ENCODE measurements around the gene WDR33.

The WDR33 gene

DNA sequence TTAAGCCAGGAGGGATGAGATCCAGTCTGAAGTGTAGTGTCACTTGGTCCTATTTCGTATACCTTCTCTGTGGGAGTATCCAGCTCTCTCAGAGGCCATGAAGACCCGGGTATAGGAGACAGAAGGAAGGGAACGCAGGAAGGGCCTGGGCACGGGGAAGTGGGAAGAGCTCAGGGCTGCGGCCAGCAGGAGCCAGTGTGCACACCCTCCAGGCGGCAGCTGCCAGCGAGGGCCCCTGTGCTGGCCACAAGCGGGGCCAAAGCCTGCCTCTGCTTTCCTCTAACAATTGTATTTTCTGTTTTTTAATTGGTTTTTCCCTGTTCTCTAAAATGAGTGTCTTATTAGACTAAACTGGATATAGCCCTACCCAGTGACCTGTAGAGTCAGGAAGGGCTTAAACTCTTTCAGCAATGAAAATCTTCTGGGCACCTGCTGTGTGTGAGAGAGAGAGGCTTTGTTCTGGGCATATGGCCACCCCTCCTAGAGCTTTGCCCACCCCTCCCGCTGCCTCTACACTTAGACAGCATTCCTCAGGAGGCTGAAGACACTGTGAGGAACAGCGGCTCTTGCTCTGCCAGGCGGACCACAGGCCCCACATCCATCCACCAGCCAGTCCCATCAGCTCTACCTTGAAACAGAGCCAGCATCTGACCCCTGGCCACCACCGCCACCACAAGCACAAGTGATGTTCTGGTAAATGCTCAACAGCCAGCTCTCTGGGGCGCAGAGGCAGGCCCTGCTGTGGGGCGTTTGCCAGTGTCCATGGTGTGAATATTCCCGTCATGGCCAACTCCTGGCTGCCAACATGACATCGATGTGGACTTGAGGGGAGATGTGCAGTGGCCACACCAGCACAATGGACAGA, 155.5 kb downstream of the WDR33 start:
- DNase-seq (ENCODE audit: low read depth) = no peak

GRCh38 chr2:127654838-127655175, 156.2 kb downstream of the WDR33 start:
- no peak for DNase-seq (ENCODE audit: low read depth)

GRCh38 chr2:127654084-127654837, 156.7 kb downstream of the WDR33 start:
- no peak for DNase-seq (ENCODE audit: low read depth)

DNA sequence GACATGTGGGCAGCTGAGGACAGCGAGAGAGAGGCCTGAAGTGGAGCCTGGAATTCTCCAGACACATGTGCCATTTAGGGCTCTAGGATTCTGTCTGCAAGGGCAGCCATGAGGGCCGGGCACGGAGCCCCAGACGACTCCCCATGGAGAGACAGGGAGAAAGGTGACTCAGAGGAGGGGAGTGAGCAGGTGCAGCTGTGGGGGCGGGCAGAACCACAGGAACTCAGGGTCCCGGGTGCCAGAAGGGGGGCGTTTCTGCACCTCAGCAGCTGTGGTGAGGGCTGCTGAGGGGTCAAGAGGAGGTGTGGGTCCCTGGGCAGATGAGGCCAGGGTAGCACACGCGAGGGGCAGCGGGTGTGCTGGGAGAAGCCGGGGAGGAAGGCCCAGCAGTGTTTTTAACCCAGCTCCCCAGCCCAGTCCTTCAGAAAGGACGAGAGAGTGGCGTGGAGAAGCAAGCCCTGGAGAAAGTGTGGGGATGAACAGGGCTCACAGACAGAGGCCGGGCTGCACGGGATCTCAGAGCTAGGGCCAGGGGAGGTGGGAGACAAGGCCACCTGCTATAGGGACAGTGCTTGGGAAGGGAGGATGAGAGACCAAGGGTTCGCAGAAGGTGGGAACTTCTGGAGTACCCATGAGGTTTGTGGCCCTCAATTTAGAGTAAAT, 157.4 kb downstream of the WDR33 start:
- no peak for DNase-seq (ENCODE audit: low read depth)

DNA sequence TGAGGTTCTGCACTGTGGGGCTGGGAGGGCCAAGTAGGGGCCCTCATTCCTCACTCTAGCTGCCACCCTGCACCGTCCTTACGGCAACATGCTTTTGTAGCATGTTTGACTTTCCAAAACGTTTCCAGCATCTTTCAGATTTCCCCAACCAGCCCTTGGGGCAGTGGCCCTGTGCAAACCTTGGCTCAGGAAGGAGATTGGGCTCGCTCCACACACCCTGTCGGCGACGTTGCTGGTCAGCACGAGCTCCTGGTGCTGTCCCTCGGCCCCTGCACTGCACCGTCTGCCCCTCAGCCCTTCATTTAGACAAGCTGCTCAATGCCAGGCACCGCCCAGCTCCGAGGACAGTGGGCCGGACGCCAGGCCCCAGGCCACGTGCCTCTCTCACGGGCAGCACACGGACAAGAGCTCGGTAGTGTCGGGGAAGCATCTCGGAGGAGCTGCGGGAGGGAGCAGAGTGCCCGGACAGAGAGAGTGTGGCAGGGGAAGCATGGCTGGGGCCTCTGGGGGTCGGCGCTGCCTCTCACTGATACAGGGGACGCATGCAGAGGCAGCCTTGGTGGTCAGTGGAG, 158.1 kb downstream of the WDR33 start:
- no peak for DNase-seq (ENCODE audit: low read depth)

GRCh38 chr2:127651971-127652550, 158.9 kb downstream of the WDR33 start:
- no peak for DNase-seq (ENCODE audit: low read depth)

- DNase-seq (ENCODE audit: low read depth) = no peak
Measured at GRCh38 chr2:127651381-127651809, 159.6 kb downstream of the WDR33 start.

Data from stimulated activated CD8-positive, alpha-beta memory T cell treated with anti-CD3 and anti-CD28 coated beads, Interleukin-15, amount 100 ng/mL, for 1 hour (primary cell).